Ishikawa (cell line): ENCODE results near the gene PARD3B.

Source experiments
- CREB1 ChIP-seq: IDR thresholded peaks from 2 replicates; pipeline ENCODE4 v1.6.1; 2012; ENCODE audit warnings: low read depth
- EGR1 ChIP-seq: IDR thresholded peaks from 2 replicates; pipeline ENCODE4 v1.6.1; 2012
- EP300 ChIP-seq: IDR thresholded peaks from 2 replicates; pipeline ENCODE4 v1.6.1; 2012; ENCODE audit warnings: borderline replicate concordance
- FOXM1 ChIP-seq: IDR thresholded peaks from 2 replicates; pipeline ENCODE4 v1.6.1; 2012; ENCODE audit warnings: low read depth, borderline replicate concordance
- MAX ChIP-seq: IDR thresholded peaks from 2 replicates; pipeline ENCODE4 v1.6.1; 2012
- NFIC ChIP-seq: IDR thresholded peaks from 2 replicates; pipeline ENCODE4 v1.6.1; 2012
- REST ChIP-seq: IDR thresholded peaks from 2 replicates; pipeline ENCODE4 v1.6.1; 2012; ENCODE audit warnings: low read depth, mild to moderate bottlenecking
- TAF1 ChIP-seq: IDR thresholded peaks from 2 replicates; pipeline ENCODE4 v1.6.1; 2012; ENCODE audit warnings: low read depth, mild to moderate bottlenecking
- TCF12 ChIP-seq: IDR thresholded peaks from 2 replicates; pipeline ENCODE4 v1.6.1; 2012; ENCODE audit warnings: low read depth
- TEAD4 ChIP-seq: IDR thresholded peaks from 2 replicates; pipeline ENCODE4 v1.6.1; 2012
- USF1 ChIP-seq: IDR thresholded peaks from 2 replicates; pipeline ENCODE4 v1.6.1; 2012
- YY1 ChIP-seq: IDR thresholded peaks from 2 replicates; pipeline ENCODE4 v1.6.1; 2012; ENCODE audit warnings: low read depth

- TF ChIP-seq TEAD4 (no peak), USF1 (no peak), TCF12 (no peak), CREB1 (no peak), REST (no peak), EP300 (no peak), TAF1 (no peak), MAX (no peak), FOXM1 (no peak), EGR1 (no peak), YY1 (no peak), NFIC (no peak)
These were observed 603.5 kb downstream of the PARD3B start for GRCh38 chr2:205148755-205149154.
